ENCODE data around the gene PHAF1. TPM values are rescaled to one million over a fixed set of nuclear protein-coding genes. Genes with fewer than 3 reads are reported as not detected.

Gene PHAF1
- total and polyA plus RNA-seq, 2 donors (not counting 1 experiment from before 2014, with no cell fraction given), result 18.3 to 21.5 TPM

- no peaks in the 10 kb centered on the region for H3K9me3 ChIP-seq (ENCODE audit: control insufficient read depth, insufficient read depth, low read depth, low read length)
- H4K20me1 ChIP-seq (ENCODE audit: control insufficient read depth, extremely low read depth, insufficient read depth, low read length), result no peaks in the 10 kb centered on the region
- peaks cover 8% of the 10 kb centered on the region for H3K4me1 ChIP-seq (ENCODE audit: control insufficient read depth, extremely low read depth, insufficient read depth, low read length)
- H3K79me2 ChIP-seq (ENCODE audit: control insufficient read depth, insufficient read depth, low read length), result no peaks in the 10 kb centered on the region
- H2AFZ ChIP-seq (ENCODE audit: low read length), result peak overlapping the region; percentile 49
- peak; percentile 49 to 56 for DNase-seq (ENCODE audit: low read depth in 2 of 2)
- TF ChIP-seq CTCF (conservative IDR thresholded peaks at IDR 0.05 in 1 of 2, IDR thresholded peaks at IDR 0.05 in 1 of 2; ENCODE audit: low read depth in 1 of 2, low read length in 2 of 2) (no peak), EZH2 (IDR thresholded peaks at IDR 0.05; ENCODE audit: low read length, missing control alignments) (peak; percentile 10)
- H3K36me3 ChIP-seq (ENCODE audit: control insufficient read depth, insufficient read depth, low read length), result peaks cover 3% of the 10 kb centered on the region
- H3K4me3 ChIP-seq (replicated peaks in 1 of 4; ENCODE audit: control extremely low read depth in 1 of 4, insufficient read depth in 1 of 4, low read depth in 3 of 4, low read length in 4 of 4), result peak overlapping the region; percentile 19 to 47 (median 22)
- H3K27me3 ChIP-seq (ENCODE audit: control insufficient read depth, insufficient read depth, low read length), result peaks cover 2% of the 10 kb centered on the region
- no peak overlapping the region for H3K9ac ChIP-seq (ENCODE audit: insufficient read depth, low read length)
- peak overlapping the region; percentile 93 for H3K4me2 ChIP-seq (ENCODE audit: extremely low read depth, insufficient read depth, low read length)
- no peak overlapping the region for H3K27ac ChIP-seq (ENCODE audit: insufficient read depth, low read length)
Measured at GRCh38 chr16:67163164-67163998, 53.6 kb downstream of the PHAF1 start.

- peak overlapping the region; percentile 19 to 47 (median 22) for H3K4me3 ChIP-seq (replicated peaks in 1 of 4; ENCODE audit: control extremely low read depth in 1 of 4, insufficient read depth in 1 of 4, low read depth in 3 of 4, low read length in 4 of 4)
- no peak overlapping the region for H3K9ac ChIP-seq (ENCODE audit: insufficient read depth, low read length)
- H3K27ac ChIP-seq (ENCODE audit: insufficient read depth, low read length), result no peak overlapping the region
- H3K9me3 ChIP-seq (ENCODE audit: control insufficient read depth, insufficient read depth, low read depth, low read length), result no peaks in the 10 kb centered on the region
- H4K20me1 ChIP-seq (ENCODE audit: control insufficient read depth, extremely low read depth, insufficient read depth, low read length), result no peaks in the 10 kb centered on the region
- no peak overlapping the region for H2AFZ ChIP-seq (ENCODE audit: low read length)
- H3K79me2 ChIP-seq (ENCODE audit: control insufficient read depth, insufficient read depth, low read length), result no peaks in the 10 kb centered on the region
- H3K27me3 ChIP-seq (ENCODE audit: control insufficient read depth, insufficient read depth, low read length), result peaks cover 2% of the 10 kb centered on the region
- peak overlapping the region; percentile 93 for H3K4me2 ChIP-seq (ENCODE audit: extremely low read depth, insufficient read depth, low read length)
- peaks cover 3% of the 10 kb centered on the region for H3K36me3 ChIP-seq (ENCODE audit: control insufficient read depth, insufficient read depth, low read length)
- H3K4me1 ChIP-seq (ENCODE audit: control insufficient read depth, extremely low read depth, insufficient read depth, low read length), result peaks cover 8% of the 10 kb centered on the region
- peak in 1 of 2 donors; percentile 57 for DNase-seq (ENCODE audit: low read depth in 2 of 2)
- TF ChIP-seq CTCF (conservative IDR thresholded peaks at IDR 0.05 in 1 of 2, IDR thresholded peaks at IDR 0.05 in 1 of 2; ENCODE audit: low read depth in 1 of 2, low read length in 2 of 2) (no peak), EZH2 (IDR thresholded peaks at IDR 0.05; ENCODE audit: low read length, missing control alignments) (no peak)
Measured at GRCh38 chr16:67163999-67164558, 54.3 kb downstream of the PHAF1 start.

GRCh38 chr16:67164599-67165061 lies 54.9 kb downstream of the PHAF1 start, which contains the start of gene HSF4:
TSS of gene HSF4 (plus strand) at chr16:67164745. CDS start at chr16:67164812, 67 bp downstream.
- Histone ChIP-seq H3K27ac (ENCODE audit: insufficient read depth, low read length) (no peak within 1 kb of the TSS), H2AFZ (ENCODE audit: low read length) (no peak within 1 kb of the TSS), H3K4me2 (ENCODE audit: extremely low read depth, insufficient read depth, low read length) (peak within 1 kb of the TSS; percentile 93), H3K27me3 (ENCODE audit: control insufficient read depth, insufficient read depth, low read length) (peaks cover 2% of the 10 kb centered on the region), H3K36me3 (ENCODE audit: control insufficient read depth, insufficient read depth, low read length) (peaks cover 3% of the 10 kb centered on the region), H3K9me3 (ENCODE audit: control insufficient read depth, insufficient read depth, low read depth, low read length) (no peaks in the 10 kb centered on the region), H3K4me3 (replicated peaks in 1 of 4; ENCODE audit: control extremely low read depth in 1 of 4, insufficient read depth in 1 of 4, low read depth in 3 of 4, low read length in 4 of 4) (peak within 1 kb of the TSS; percentile 19 to 48 (median 22)), H3K9ac (ENCODE audit: insufficient read depth, low read length) (no peak within 1 kb of the TSS), H3K79me2 (ENCODE audit: control insufficient read depth, insufficient read depth, low read length) (no peaks in the 10 kb centered on the region), H3K4me1 (ENCODE audit: control insufficient read depth, extremely low read depth, insufficient read depth, low read length) (peaks cover 9% of the 10 kb centered on the region), H4K20me1 (ENCODE audit: control insufficient read depth, extremely low read depth, insufficient read depth, low read length) (no peaks in the 10 kb centered on the region)
- TF ChIP-seq EZH2 (IDR thresholded peaks at IDR 0.05; ENCODE audit: low read length, missing control alignments) (no peak), CTCF (conservative IDR thresholded peaks at IDR 0.05 in 1 of 2, IDR thresholded peaks at IDR 0.05 in 1 of 2; ENCODE audit: low read depth in 1 of 2, low read length in 2 of 2) (no peak)
- peak in 1 of 2 donors; percentile 44 for DNase-seq (ENCODE audit: low read depth in 2 of 2)
